ENCODE results near the gene STAT5B. TPM values are rescaled to one million over a fixed set of nuclear protein-coding genes. Genes with fewer than 3 reads are reported as not detected.
A peak's percentile ranks its signal among the peaks of the same experiment; 100 is the strongest.

STAT5B gene
- total and polyA plus RNA-seq, 9 of the 15 experiments (the other 6 are each of a cell fraction or from before 2014, with no cell fraction given), result 20.8 to 176 (median 92.4) TPM

- TF ChIP-seq TSC22D4 (tag; IDR thresholded peaks at IDR 0.05) (no peak), TAF9B (IDR thresholded peaks at IDR 0.05; ENCODE audit: partially characterized antibody) (no peak), SETDB1 (IDR thresholded peaks at IDR 0.05; ENCODE audit: low read length) (no peak), ELF2 (CRISPR knock-in tag; IDR thresholded peaks at IDR 0.05) (no peak), FUS (optimal IDR thresholded peaks at IDR 0.05; ENCODE audit: low read depth, low read length) (no peak), SMAD1 (IDR thresholded peaks at IDR 0.05; ENCODE audit: low read depth, low read length, partially characterized antibody) (no peak), ZNF507 (tag; conservative IDR thresholded peaks at IDR 0.05) (no peak), ZNF408 (CRISPR knock-in tag; IDR thresholded peaks at IDR 0.05; ENCODE audit: low read depth) (no peak), FOXO4 (CRISPR knock-in tag; IDR thresholded peaks at IDR 0.05) (no peak), ZNF583 (CRISPR knock-in tag; IDR thresholded peaks at IDR 0.05) (peak; percentile 94), CBX2 (IDR thresholded peaks at IDR 0.05; ENCODE audit: insufficient read depth, low read length, poor library complexity, severe bottlenecking) (no peak), FOXM1 (IDR thresholded peaks at IDR 0.05; ENCODE audit: low read depth) (no peak), FOXM1 (CRISPR knock-in tag; IDR thresholded peaks at IDR 0.05; ENCODE audit: low read depth) (no peak), TCFL5 (CRISPR knock-in tag; conservative IDR thresholded peaks at IDR 0.05) (no peak), CBX3 (IDR thresholded peaks at IDR 0.05; ENCODE audit: borderline replicate concordance in 1 of 2, low read length in 2 of 2) (no peak), ZNF174 (CRISPR knock-in tag; IDR thresholded peaks at IDR 0.05) (0 out of 2 replicates have a peak, but pooled peaks have one; percentile 66), ZBTB49 (CRISPR knock-in tag; IDR thresholded peaks at IDR 0.05; ENCODE audit: borderline replicate concordance) (no peak), GATAD2A (IDR thresholded peaks at IDR 0.05) (no peak), ZNF639 (CRISPR knock-in tag; conservative IDR thresholded peaks at IDR 0.05 in 1 of 2, IDR thresholded peaks at IDR 0.05 in 1 of 2) (peak in 1 of 2 experiments; percentile 65; a peak in 2 of 4 replicates), ATF7 (IDR thresholded peaks at IDR 0.05) (no peak)
- TF ChIP-seq, protein P1, sequence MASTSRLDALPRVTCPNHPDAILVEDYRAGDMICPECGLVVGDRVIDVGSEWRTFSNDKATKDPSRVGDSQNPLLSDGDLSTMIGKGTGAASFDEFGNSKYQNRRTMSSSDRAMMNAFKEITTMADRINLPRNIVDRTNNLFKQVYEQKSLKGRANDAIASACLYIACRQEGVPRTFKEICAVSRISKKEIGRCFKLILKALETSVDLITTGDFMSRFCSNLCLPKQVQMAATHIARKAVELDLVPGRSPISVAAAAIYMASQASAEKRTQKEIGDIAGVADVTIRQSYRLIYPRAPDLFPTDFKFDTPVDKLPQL (IDR thresholded peaks at IDR 0.05; ENCODE audit: extremely low read depth, insufficient read length), result no peak
- TF ChIP-seq, protein P2, sequence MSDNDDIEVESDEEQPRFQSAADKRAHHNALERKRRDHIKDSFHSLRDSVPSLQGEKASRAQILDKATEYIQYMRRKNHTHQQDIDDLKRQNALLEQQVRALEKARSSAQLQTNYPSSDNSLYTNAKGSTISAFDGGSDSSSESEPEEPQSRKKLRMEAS (CRISPR knock-in tag; IDR thresholded peaks at IDR 0.05), result peak; percentile 80
These were observed 37.8 kb upstream of the STAT5B start (continued) for GRCh38 chr17:42313773-42314566.

Measured in K562 (cell line).